GM12878 (cell line): ENCODE data around the gene TEX9. TPM values are rescaled to one million over a fixed set of nuclear protein-coding genes. Genes with fewer than 3 reads are reported as not detected.

Experiments
- ATAC-seq: fragments of 200-7000 bp; cut with Tn5 transposase; 3 replicates; pipeline ENCODE4 v1.9.1; 2020; ENCODE audit warnings: mild to moderate bottlenecking, moderate library complexity
- BruUV-seq: library from RNA; stranded (reverse); fragments of 400-500 nt; replicated peaks from 2 replicates; lab custom pipeline; 2021; lab: Mats Ljungman, UMichigan
- CTCF ChIA-PET: fragments of 300-600 bp; sonication (Branson Sonifier 250); formaldehyde crosslinking; extraction: SDS; loops from one replicate; lab custom pipeline; 2021; ENCODE audit warnings: inconsistent platforms; lab: Yijun Ruan, JAX
- POLR2A ChIA-PET: fragments of 350-600 bp; formaldehyde crosslinking; extraction: SDS; loops from one replicate; lab custom pipeline; 2021; ENCODE audit warnings: inconsistent platforms; lab: Charles Lee
- RAD21 ChIA-PET: fragments of 300-600 bp; sonication (Branson Sonifier 250); formaldehyde crosslinking; loops from one replicate; lab custom pipeline; 2023; ENCODE audit warnings: antibody characterized with exemption; ENCODE audit not compliant: unreplicated experiment; lab: Charles Lee
- SMC1A ChIA-PET: fragments of 300-600 bp; sonication (Branson Sonifier 250); formaldehyde crosslinking; loops from one replicate; lab custom pipeline; 2023; ENCODE audit not compliant: unreplicated experiment, uncharacterized antibody; lab: Charles Lee
- DNase-seq: peaks from one replicate; pipeline ENCODE4 v3.0.0-alpha.2; 2011; ENCODE audit warnings: low read depth, low spot score
- FAIRE-seq: peaks from 3 replicates; lab custom pipeline; 2011; peaks lifted over from hg19 to GRCh38; lab: Jason Lieb, UNC
- H2AFZ ChIP-seq: 2 replicates; pipeline ENCODE4 v1.6.0; 2011; ENCODE audit warnings: low read depth, low read length, control low read depth; ENCODE audit not compliant: control insufficient read depth
- H3K27ac ChIP-seq: 2 replicates; pipeline ENCODE4 v1.5.1; 2011; ENCODE audit warnings: control low read depth; ENCODE audit not compliant: control insufficient read depth, insufficient read depth
- H3K27me3 ChIP-seq, 2 experiments: replicated peaks in 1 of 2; 2 replicates each; pipeline versions ENCODE4 v1.6.0 to v1.6.1; 2011; ENCODE audit warnings: low read length in 1 of 2; ENCODE audit not compliant: control insufficient read depth in 2 of 2, insufficient read depth in 2 of 2
- H3K36me3 ChIP-seq, 2 experiments: 2 replicates each; pipeline ENCODE4 v1.5.1; 2011; ENCODE audit warnings: low read length in 1 of 2; ENCODE audit not compliant: control insufficient read depth in 2 of 2, insufficient read depth in 2 of 2
- H3K4me1 ChIP-seq: 2 replicates; pipeline ENCODE4 v1.6.1; 2011; ENCODE audit warnings: mild to moderate bottlenecking, low read length, moderate library complexity, mixed read lengths; ENCODE audit not compliant: control insufficient read depth, insufficient read depth
- H3K4me2 ChIP-seq: 2 replicates; pipeline ENCODE4 v1.6.0; 2011; ENCODE audit warnings: control low read depth; ENCODE audit not compliant: control insufficient read depth, insufficient read depth
- H3K4me3 ChIP-seq: fragments of 200-600 bp; sonication (generic); 2 replicates; pipeline ENCODE4 v1.5.1; 2016
- H3K79me2 ChIP-seq: 2 replicates; pipeline ENCODE4 v1.6.0; 2011; ENCODE audit warnings: low read length; ENCODE audit not compliant: control insufficient read depth, insufficient read depth
- H3K9ac ChIP-seq: 2 replicates; pipeline ENCODE4 v1.8.0; 2011; ENCODE audit warnings: low read length, control low read depth, mixed read lengths; ENCODE audit not compliant: control insufficient read depth, insufficient read depth
- H3K9me3 ChIP-seq: replicated peaks from 3 replicates; pipeline ENCODE4 v1.5.1; 2011; ENCODE audit warnings: mild to moderate bottlenecking, low read length; ENCODE audit not compliant: control insufficient read depth, insufficient read depth
- H4K20me1 ChIP-seq: 2 replicates; pipeline ENCODE4 v1.6.0; 2011; ENCODE audit not compliant: control insufficient read depth, insufficient read depth
- EGR1 ChIP-seq, 2 experiments: IDR thresholded peaks; 1 replicate in 1 of 2; 2 replicates in 1 of 2; pipeline ENCODE4 v1.6.1; 2011 to 2012; ENCODE audit warnings: low read depth in 2 of 2, low read length in 2 of 2, borderline replicate concordance in 1 of 2, mild to moderate bottlenecking in 1 of 2, moderate library complexity in 1 of 2
- SMAD5 ChIP-seq: IDR thresholded peaks from 2 replicates; pipeline ENCODE4 v1.6.1; 2016; ENCODE audit warnings: antibody characterized with exemption, low read depth
- TCF3 ChIP-seq: IDR thresholded peaks from 2 replicates; pipeline ENCODE4 v1.6.1; 2012; ENCODE audit warnings: low read depth, mild to moderate bottlenecking, low read length, borderline replicate concordance; ENCODE audit not compliant: insufficient read depth
- ZNF24 ChIP-seq: fragments of 450-650 bp; IDR thresholded peaks from 2 replicates; pipeline ENCODE4 v1.6.1; 2017; ENCODE audit warnings: antibody characterized with exemption, mild to moderate bottlenecking
- WGBS: methylation state at CpG from one replicate; pipeline ENCODE4 v1.1.6; 2016; ENCODE audit warnings: low lambda C conversion rate; ENCODE audit not compliant: insufficient replicate concordance, insufficient coverage; ENCODE audit errors: missing lambda C conversion rate; 5-methylcytosine and 5-hydroxymethylcytosine counted together
- in situ Hi-C: fragments of 300-500 bp; cut with MboI; formaldehyde crosslinking; loops from 9 replicates; pipeline ENCODE4 v1.14.3; 2018; ENCODE audit warnings: mixed read lengths
- intact Hi-C: fragments of 100-400 bp; cut with micrococcal nuclease; formaldehyde crosslinking; loops from one replicate; pipeline ENCODE4 v1.14.2; 2022; ENCODE audit not compliant: unreplicated experiment
- polyA plus RNA-seq, 11 experiments: library from polyadenylated mRNA; depleted of rRNA in 4 of 11; unstranded in 6 of 11; stranded (reverse) in 5 of 11; fragments of >200 nt; fragmentation: Nextera tagmentation in 4 of 11; fragmentation: Illumina TruSeq in 1 of 11; extraction: Ambion mirVana in 4 of 11; extraction: Trizol in 1 of 11; gene quantifications; 1 replicate in 1 of 11; 2 replicates in 10 of 11; pipeline versions ENCODE4 v1.2.1 to v1.2.3, GENCODE V29; 2011 to 2016; ENCODE audit warnings: inconsistent platforms in 2 of 11, missing spikeins in 2 of 11, low read depth in 1 of 11
- total RNA-seq, 4 experiments: library from RNA; depleted of rRNA in 3 of 4; stranded (reverse); fragments of >200 nt in 3 of 4; fragmentation: Illumina TruSeq in 1 of 4; extraction: Trizol in 1 of 4; gene quantifications; 2 replicates each; pipeline versions ENCODE4 v1.2.1 to v1.2.3, GENCODE V29; 2013 to 2021

The TEX9 gene
- total and polyA plus RNA-seq, 10 of the 15 experiments (the other 5 are each of a cell fraction or from before 2014, with no cell fraction given) = 9.0 to 155 (median 70.0) TPM

- POLR2A ChIA-PET = no interaction called here
- no TSS peak for BruUV-seq
- Histone ChIP-seq H3K27me3 (no peaks in the 10 kb centered on the region), H2AFZ (peak overlapping the region; percentile 72), H3K9me3 (no peaks in the 10 kb centered on the region), H3K27ac (no peak overlapping the region), H3K4me1 (peaks cover 9% of the 10 kb centered on the region; the same call in 1 of the 2 replicates), H3K79me2 (no peaks in the 10 kb centered on the region), H3K4me3 (peak overlapping the region; percentile 46; the same call in 1 of the 2 replicates), H3K9ac (no peak overlapping the region), H3K36me3 (no peaks in the 10 kb centered on the region), H3K4me2 (peak overlapping the region; percentile 78), H4K20me1 (no peaks in the 10 kb centered on the region)
- DNase-seq (peak; percentile 33), ATAC-seq (peak; percentile 68), FAIRE-seq (peak; percentile 98)
- intact Hi-C loops = no loop called here
- WGBS = 0% methylated on average over 2 of the region's 2 CpGs
- TF ChIP-seq ZNF24 (peak; percentile 36; the same call in 1 of the 2 replicates), TCF3 (no peak)
- SMC1A ChIA-PET = no interaction called here
- in situ Hi-C loops = no loop called here
- CTCF ChIA-PET = interaction anchor here (0.9 to 1.5 kb wide), 3 partner anchors 21 to 745 kb away, joined by 3 read pairs; no protein-coding TSS in a partner anchor
- RAD21 ChIA-PET = no interaction called here
Observed at GRCh38 chr15:56468401-56468800, 103.2 kb downstream of the TEX9 start.

GRCh38 chr15:56469483-56469882 lies 104.3 kb downstream of the TEX9 start:
- Histone ChIP-seq H3K9ac (no peak overlapping the region), H3K27ac (no peak overlapping the region), H3K27me3 (no peaks in the 10 kb centered on the region), H3K4me1 (peaks cover 9% of the 10 kb centered on the region; the same call in 1 of the 2 replicates), H4K20me1 (no peaks in the 10 kb centered on the region), H3K36me3 (no peaks in the 10 kb centered on the region), H3K79me2 (no peaks in the 10 kb centered on the region), H2AFZ (peak overlapping the region; percentile 24; the same call in 1 of the 2 replicates), H3K9me3 (no peaks in the 10 kb centered on the region), H3K4me3 (no peak overlapping the region), H3K4me2 (no peak overlapping the region)
- TF ChIP-seq EGR1 (IDR thresholded peaks at IDR 0.05; ENCODE audit: borderline replicate concordance in 1 of 2, low read depth in 2 of 2, low read length in 2 of 2) (0 out of 3 replicates have a peak, but pooled peaks of 1 of the 2 experiments have one; percentile 14), SMAD5 (no peak)
- BruUV-seq = no TSS peak
- ATAC-seq = no peak
- intact Hi-C loops (no loop called here), in situ Hi-C loops (no loop called here)
- POLR2A ChIA-PET = no interaction called here
- RAD21 ChIA-PET = no interaction called here
- no peak for FAIRE-seq
- CTCF ChIA-PET = interaction anchor here (0.9 to 1.1 kb wide), 2 partner anchors 20 to 744 kb away, joined by 3 read pairs; no protein-coding TSS in a partner anchor
- no peak for DNase-seq
- SMC1A ChIA-PET = no interaction called here
